Adrenal gland (tissue), 12 donors: Measurements from ENCODE around the gene DOCK4. TPM values are rescaled to one million over a fixed set of nuclear protein-coding genes. Genes with fewer than 3 reads are reported as not detected.

ENCODE experiments used
- DNase-seq, 7 donors: peaks; one replicate each; pipeline ENCODE4 v3.0.0-alpha.2; 2019 to 2020
- H3K27ac ChIP-seq, 5 donors: fragments of 200-600 bp; sonication (generic) in 4 of 5; 1 replicate in 3 of 5; 2 replicates in 2 of 5; pipeline versions ENCODE4 v1.5.1 to v1.8.0; 2016 to 2020; ENCODE audit warnings: mild to moderate bottlenecking in 1 of 5
- H3K27me3 ChIP-seq: fragments of 200-600 bp; 2 replicates; pipeline ENCODE4 v1.8.0; 2021
- H3K36me3 ChIP-seq, 2 donors: fragments of 200-600 bp; replicated peaks in 1 of 2; 1 replicate in 1 of 2; 2 replicates in 1 of 2; pipeline versions ENCODE4 v1.5.1 to v1.8.0; 2018 to 2022
- H3K4me1 ChIP-seq, 2 donors: fragments of 200-600 bp; replicated peaks in 1 of 2; 1 replicate in 1 of 2; 2 replicates in 1 of 2; pipeline versions ENCODE4 v1.5.1 to v1.8.0; 2018 to 2021
- H3K4me3 ChIP-seq, 4 donors: fragments of 200-600 bp; sonication (generic) in 3 of 4; one replicate each; pipeline ENCODE4 v1.5.1; 2016 to 2018
- H3K9me3 ChIP-seq, 3 donors: fragments of 200-600 bp; sonication (generic) in 1 of 3; replicated peaks in 1 of 3; 1 replicate in 2 of 3; 2 replicates in 1 of 3; pipeline versions ENCODE4 v1.5.1 to v1.8.0; 2016 to 2021
- CTCF ChIP-seq, 6 experiments: fragments of 450-650 bp in 4 of 6; fragments of 200-600 bp in 2 of 6; sonication (generic) in 1 of 6; IDR thresholded peaks; 1 replicate in 5 of 6; 2 replicates in 1 of 6; pipeline versions ENCODE4 v1.5.1 to v1.8.0; 2016 to 2021; ENCODE audit warnings: antibody characterized with exemption in 6 of 6, mild to moderate bottlenecking in 2 of 6, moderate library complexity in 1 of 6
- POLR2A ChIP-seq, 2 donors: fragments of 450-650 bp; IDR thresholded peaks; one replicate each; pipeline ENCODE4 v1.6.1; 2017; ENCODE audit warnings: antibody characterized with exemption in 2 of 2, mild to moderate bottlenecking in 2 of 2, moderate library complexity in 1 of 2
- WGBS, 4 donors: extraction: QIAGEN DNeasy Blood & Tissue Kit in 2 of 4; methylation state at CpG; one replicate each; pipeline versions ENCODE4 v1.1.5 to v1.1.7; 2013 to 2017; 5-methylcytosine and 5-hydroxymethylcytosine counted together
- intact Hi-C, 2 donors: fragments of 100-400 bp; cut with DNase I; formaldehyde crosslinking; loops; one replicate each; pipeline versions ENCODE4 v1.14.1 to v1.15.0; 2022 to 2023
- polyA plus RNA-seq, 3 donors: library from polyadenylated mRNA; stranded (reverse); fragments of 200-250 nt in 2 of 3; fragments of 350-450 nt in 1 of 3; fragmentation: Illumina TruSeq in 1 of 3; extraction: RNeasy Lipid Tissue Mini Kit (QIAGEN cat#74804) in 1 of 3; gene quantifications; one replicate each; pipeline ENCODE4 v1.2.3, GENCODE V29; 2013 to 2014
- total RNA-seq, 9 donors: library from RNA; depleted of rRNA in 4 of 9; stranded (reverse); fragments of >200 nt in 4 of 9; fragments of 120-200 nt in 1 of 9; fragmentation: NEBNext Ultra II Directional in 1 of 9; extraction: Animal tissue kit (Norgen Biotek cat#: 25700) in 1 of 9; gene quantifications; one replicate each; pipeline versions ENCODE4 v1.1.0 to v1.2.4, GENCODE V29; 2013 to 2023
- donor health status: healthy with polysubstance abuse.
- donor health status: Bipolar disorder and iron deficiency.
- donor health status: DM: yes; HTN: yes; CAD: no.
- donor health status: DM: no; HTN: no; CAD: no.
- donor health status: DM: no; HTN: no; CAD: no.
- donor health status: DM: yes; HTN: yes; CAD: no.

Gene DOCK4
- total and polyA plus RNA-seq, 12 donors: 6.2 to 37.6 (median 21.1) TPM

- no peak for TF ChIP-seq CTCF (IDR thresholded peaks at IDR 0.05)
- H3K9me3 ChIP-seq: no peaks in the 10 kb centered on the region
- no peak for DNase-seq
- intact Hi-C loops: no loop called here
- H3K4me1 ChIP-seq: no peaks in the 10 kb centered on the region
- no peaks in the 10 kb centered on the region for H3K27me3 ChIP-seq
- H3K36me3 ChIP-seq: no peaks in the 10 kb centered on the region
- H3K27ac ChIP-seq: no peak overlapping the region
- WGBS, 4 donors: 89 to 94% (median 93%) methylated on average over 2 of the region's 2 CpGs
- H3K4me3 ChIP-seq: no peak overlapping the region
Measured at GRCh38 chr7:111784296-111784695, 421.9 kb downstream of the DOCK4 start.

GRCh38 chr7:111783854-111784253 is 422.3 kb downstream of the DOCK4 start:
- Histone ChIP-seq H3K27me3 (no peaks in the 10 kb centered on the region), H3K4me1 (no peaks in the 10 kb centered on the region), H3K27ac (no peak overlapping the region), H3K4me3 (no peak overlapping the region), H3K9me3 (no peaks in the 10 kb centered on the region), H3K36me3 (no peaks in the 10 kb centered on the region)
- intact Hi-C loops: no loop called here
- no peak for DNase-seq
- 88 to 97% (median 94%) methylated on average over 5 of the region's 5 CpGs for WGBS, 4 donors
- TF ChIP-seq POLR2A (IDR thresholded peaks at IDR 0.05) (no peak), CTCF (IDR thresholded peaks at IDR 0.05) (no peak)

- H3K4me3 ChIP-seq: no peak overlapping the region
- 68 to 84% (median 71%) methylated on average over 1 of the region's 1 CpG for WGBS, 4 donors
- H3K27me3 ChIP-seq: no peaks in the 10 kb centered on the region
- no peaks in the 10 kb centered on the region for H3K9me3 ChIP-seq
- intact Hi-C loops: no loop called here
- H3K36me3 ChIP-seq: no peaks in the 10 kb centered on the region
- TF ChIP-seq CTCF (IDR thresholded peaks at IDR 0.05) (no peak), POLR2A (IDR thresholded peaks at IDR 0.05) (no peak)
- no peak overlapping the region for H3K27ac ChIP-seq
- H3K4me1 ChIP-seq: no peaks in the 10 kb centered on the region
- DNase-seq: no peak
Measured at GRCh38 chr7:111780527-111780926, 425.7 kb downstream of the DOCK4 start.

- intact Hi-C loops: no loop called here
- H3K27me3 ChIP-seq: no peaks in the 10 kb centered on the region
- H3K4me1 ChIP-seq: no peaks in the 10 kb centered on the region
- no peak overlapping the region for H3K27ac ChIP-seq
- WGBS, 4 donors: 48 to 78% (median 75%) methylated on average over 1 of the region's 1 CpG
- no peak overlapping the region for H3K4me3 ChIP-seq
- TF ChIP-seq POLR2A (IDR thresholded peaks at IDR 0.05) (no peak), CTCF (IDR thresholded peaks at IDR 0.05) (no peak)
- no peaks in the 10 kb centered on the region for H3K9me3 ChIP-seq
- no peak for DNase-seq
- no peaks in the 10 kb centered on the region for H3K36me3 ChIP-seq
Measured at GRCh38 chr7:111775206-111775605, 431.0 kb downstream of the DOCK4 start.
